Measurements from ENCODE around the gene F2.

The F2 gene

GRCh38 chr11:46743693-46744339 is 24.8 kb downstream of the F2 start:
- no peak for DNase-seq

- DNase-seq: no peak
Observed at GRCh38 chr11:46745328-46745727, 26.3 kb downstream of the F2 start.

- no peak for DNase-seq
Observed at GRCh38 chr11:46745995-46746394, 27.0 kb downstream of the F2 start.

- DNase-seq: no peak
Observed at GRCh38 chr11:46747150-46747549, 28.1 kb downstream of the F2 start.

- no peak for DNase-seq
Observed at GRCh38 chr11:46755962-46756361, 36.9 kb downstream of the F2 start.

- DNase-seq: no peak
Observed at GRCh38 chr11:46759196-46759595, 40.2 kb downstream of the F2 start.

- no peak for DNase-seq
Observed at GRCh38 chr11:46760429-46761128, 41.6 kb downstream of the F2 start.

- no peak for DNase-seq
Observed at GRCh38 chr11:46761807-46762206, 42.8 kb downstream of the F2 start.

GRCh38 chr11:46762248-46762647 is 43.2 kb downstream of the F2 start:
- DNase-seq: no peak

- DNase-seq: no peak
Observed at GRCh38 chr11:46766656-46767055, 47.6 kb downstream of the F2 start.

GRCh38 chr11:46769636-46770221 is 50.7 kb downstream of the F2 start:
- DNase-seq: no peak

- no peak for DNase-seq
Observed at GRCh38 chr11:46776878-46777277, 57.9 kb downstream of the F2 start.

GRCh38 chr11:46778416-46778815 is 59.4 kb downstream of the F2 start:
- DNase-seq: no peak
